HPDE6-E6E7 (cell line): ENCODE data around the gene PNPLA6.

Source experiments
- DNase-seq: peaks from one replicate; pipeline ENCODE4 v3.0.0; 2011; ENCODE audit warnings: missing footprints; ENCODE audit errors: extremely low spot score

PNPLA6 gene

GRCh38 chr19:7600721-7601120 lies 65.2 kb downstream of the PNPLA6 start:
- DNase-seq, result no peak

DNA sequence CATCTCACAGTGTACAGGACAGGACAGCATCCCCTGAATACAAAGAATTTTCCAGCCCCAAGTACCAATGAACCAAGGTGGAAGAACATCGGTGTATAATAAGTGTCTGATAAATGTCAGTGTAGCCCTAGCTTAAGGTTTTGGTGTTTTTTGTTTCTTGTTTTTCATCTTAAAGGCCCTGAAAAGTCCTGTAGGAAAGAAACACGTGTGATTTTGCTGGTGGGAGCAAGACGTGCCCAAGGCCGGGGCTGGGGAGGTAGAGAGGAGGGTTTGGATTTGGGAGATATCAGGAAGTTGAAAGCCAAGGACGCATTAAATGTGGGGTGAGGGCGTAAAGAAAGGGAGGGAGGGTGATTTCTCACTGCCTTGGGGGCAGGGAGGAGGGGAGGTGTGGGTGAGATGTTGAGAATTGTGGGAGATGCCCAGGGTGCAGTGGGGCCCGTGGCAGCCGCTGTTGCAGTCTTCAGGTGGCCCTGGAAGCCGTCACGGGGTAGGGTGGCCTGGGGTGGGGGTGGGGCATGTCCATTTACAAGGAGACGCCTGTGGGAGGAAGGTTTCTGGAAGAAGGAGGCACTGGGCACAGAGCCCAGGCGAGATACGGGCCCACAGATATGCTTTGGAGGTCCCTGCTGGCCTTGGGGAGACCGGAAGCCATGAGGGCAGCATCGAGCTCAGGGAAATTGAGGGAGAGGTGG lies 66.9 kb downstream of the PNPLA6 start:
- no peak for DNase-seq

DNA sequence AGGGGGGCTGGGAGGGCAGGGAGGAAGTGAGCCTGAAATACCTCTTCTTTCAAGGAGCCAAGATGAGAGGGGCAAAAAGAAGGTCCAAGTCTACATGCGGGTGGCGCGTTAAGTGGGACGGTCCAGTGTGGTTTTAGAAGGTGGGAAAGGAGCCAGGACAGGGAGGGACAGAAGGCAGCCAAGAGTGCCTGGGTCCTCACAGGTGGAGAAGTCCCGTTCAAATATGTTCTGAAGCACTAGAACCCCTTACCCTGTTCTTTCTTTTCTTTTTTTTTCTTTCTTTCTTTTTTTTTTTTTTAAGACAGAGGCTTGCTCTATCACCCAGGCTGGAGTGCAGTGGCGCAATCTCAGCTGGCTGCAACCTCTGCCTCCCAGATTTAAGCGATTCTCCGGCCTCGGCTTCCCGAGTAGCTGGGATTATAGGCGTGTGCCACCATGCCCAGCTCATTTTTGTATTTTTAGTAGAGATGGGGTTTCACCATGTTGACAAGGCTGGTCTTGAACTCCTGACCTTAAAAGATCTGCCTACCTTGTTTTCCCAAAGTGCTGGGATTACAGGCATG lies 67.5 kb downstream of the PNPLA6 start:
- DNase-seq, result no peak

GRCh38 chr19:7603919-7604318 lies 68.4 kb downstream of the PNPLA6 start:
- DNase-seq, result no peak

GRCh38 chr19:7605490-7606222 lies 70.1 kb downstream of the PNPLA6 start:
- DNase-seq, result no peak

DNA sequence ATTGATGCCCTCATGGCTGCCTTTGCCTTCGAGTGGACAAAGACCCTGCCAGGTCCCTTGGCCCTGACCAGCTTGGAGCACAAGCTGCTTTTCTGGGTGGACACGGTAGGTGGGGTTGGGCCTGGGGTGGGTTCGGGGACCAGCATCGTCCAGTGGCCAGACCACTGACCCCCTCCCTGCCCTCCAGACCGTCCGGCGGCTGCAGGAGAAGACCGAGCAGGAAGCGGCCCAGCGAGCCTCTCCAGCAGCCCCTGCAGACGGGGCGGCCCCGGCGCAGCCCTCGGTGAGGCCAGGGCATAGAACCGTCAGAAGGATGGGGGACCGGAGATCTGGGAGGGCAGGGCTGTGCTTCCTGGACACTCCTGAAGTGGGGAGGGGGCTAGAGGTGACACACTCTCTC lies 70.8 kb downstream of the PNPLA6 start:
- no peak for DNase-seq

GRCh38 chr19:7607212-7607873 lies 71.8 kb downstream of the PNPLA6 start:
- DNase-seq, result no peak

GRCh38 chr19:7607874-7608560 lies 72.5 kb downstream of the PNPLA6 start:
- DNase-seq, result no peak

DNA sequence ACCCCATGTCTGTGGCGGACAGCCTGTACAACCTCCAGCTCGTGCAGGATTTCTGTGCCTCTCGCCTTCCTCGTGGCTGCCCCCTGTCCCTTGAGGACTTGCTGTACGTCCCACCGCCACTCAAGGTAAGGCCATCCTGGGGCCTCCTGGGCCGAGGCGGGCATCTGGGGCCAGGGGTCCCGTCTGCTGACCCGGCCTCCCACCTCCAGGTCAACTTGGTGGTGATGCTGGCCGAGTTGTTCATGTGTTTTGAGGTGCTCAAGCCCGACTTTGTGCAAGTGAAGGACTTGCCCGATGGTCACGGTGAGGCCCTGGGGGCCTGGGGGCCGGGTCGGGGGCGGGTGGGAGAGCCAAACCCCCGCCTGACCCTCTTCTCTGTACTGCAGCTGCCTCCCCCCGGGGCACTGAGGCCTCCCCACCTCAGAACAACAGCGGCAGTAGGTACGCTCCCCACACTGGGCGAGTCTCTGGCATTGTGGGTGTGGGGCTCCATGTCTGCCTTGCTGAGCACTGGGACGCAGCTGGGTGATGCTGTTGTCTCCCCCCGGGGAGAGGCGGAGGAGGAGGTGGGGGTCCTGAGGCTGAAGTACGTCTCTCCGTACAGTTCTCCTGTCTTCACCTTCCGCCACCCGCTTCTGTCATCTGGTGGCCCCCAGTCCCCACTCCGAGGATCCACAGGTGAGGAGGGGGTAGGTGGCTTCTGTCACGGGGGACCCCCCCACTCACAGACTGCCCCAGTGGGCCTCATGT lies 75.1 kb downstream of the PNPLA6 start:
- no peak for DNase-seq
